ENCODE results near the gene HDAC11.

The HDAC11 gene

GRCh38 chr3:13508496-13508895, 28.4 kb downstream of the HDAC11 start:
- TF ChIP-seq GATA3 (IDR thresholded peaks at IDR 0.05; ENCODE audit: low read depth, low read length) (no peak), GATA2 (IDR thresholded peaks at IDR 0.05; ENCODE audit: low read depth, low read length) (no peak)

DNA sequence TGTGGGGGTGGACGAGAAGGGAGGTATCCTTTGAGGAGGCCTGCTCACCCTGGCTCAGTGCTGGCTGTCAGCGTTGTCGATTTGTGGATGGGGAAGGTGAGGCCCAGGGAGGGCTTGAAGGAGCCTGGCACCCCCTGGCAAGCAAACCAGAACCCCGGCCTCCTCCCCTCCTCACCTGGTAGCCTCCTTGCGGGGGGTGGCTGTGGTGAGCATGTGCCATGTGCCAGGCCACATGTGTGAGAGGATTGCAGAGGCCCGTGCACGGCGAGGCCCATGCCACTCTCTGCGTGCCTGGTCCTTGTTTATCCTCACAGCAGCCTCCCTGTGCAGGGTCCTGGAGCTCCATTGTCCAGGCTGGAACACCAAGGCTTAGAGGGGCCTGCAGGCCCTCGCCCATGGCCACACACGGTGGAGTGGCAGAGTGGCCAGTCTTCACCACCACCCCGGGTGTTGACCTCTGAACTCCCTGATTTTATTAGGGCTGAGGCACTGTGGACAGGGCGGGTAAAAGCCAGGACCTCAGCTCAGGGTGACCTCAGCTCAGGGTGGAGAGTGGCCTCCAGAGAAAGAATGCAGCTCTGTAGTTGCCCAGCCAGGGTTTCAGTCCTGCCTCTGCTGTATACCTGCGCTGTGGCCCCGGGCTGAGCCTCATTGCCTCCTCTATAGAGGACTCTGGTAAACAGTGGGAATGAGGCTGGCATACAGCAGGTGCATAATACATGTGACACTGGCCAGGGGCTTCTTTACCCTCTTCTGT, 29.1 kb downstream of the HDAC11 start:
- TF ChIP-seq GATA3 (IDR thresholded peaks at IDR 0.05; ENCODE audit: low read depth, low read length) = no peak
- TF ChIP-seq GATA2 (IDR thresholded peaks at IDR 0.05; ENCODE audit: low read depth, low read length) = no peak

- TF ChIP-seq GATA3 (IDR thresholded peaks at IDR 0.05; ENCODE audit: low read depth, low read length) (no peak), GATA2 (IDR thresholded peaks at IDR 0.05; ENCODE audit: low read depth, low read length) (no peak)
Measured at GRCh38 chr3:13509816-13510192, 29.7 kb downstream of the HDAC11 start.

DNA sequence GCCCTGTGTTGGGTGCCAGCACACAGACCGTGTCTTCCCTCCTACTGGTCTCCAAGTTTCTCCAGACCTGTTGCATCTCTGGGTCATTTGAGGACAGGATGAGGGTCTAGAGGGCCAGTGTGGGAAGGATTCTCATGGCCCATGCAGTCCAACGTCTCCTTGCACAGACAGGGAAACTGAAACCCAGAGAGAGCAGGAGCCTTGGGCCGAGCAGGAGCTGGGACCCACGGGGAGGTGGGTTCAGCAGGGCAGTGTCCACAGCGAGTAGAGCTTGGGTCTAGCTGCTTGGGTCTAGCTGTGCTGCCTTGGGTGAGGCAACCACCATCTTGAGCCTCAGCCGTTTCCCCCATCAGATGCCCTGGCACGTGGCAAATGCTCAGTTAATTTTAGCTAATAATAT, 32.3 kb downstream of the HDAC11 start:
- TF ChIP-seq GATA3 (IDR thresholded peaks at IDR 0.05; ENCODE audit: low read depth, low read length) = no peak
- TF ChIP-seq GATA2 (IDR thresholded peaks at IDR 0.05; ENCODE audit: low read depth, low read length) = no peak

DNA sequence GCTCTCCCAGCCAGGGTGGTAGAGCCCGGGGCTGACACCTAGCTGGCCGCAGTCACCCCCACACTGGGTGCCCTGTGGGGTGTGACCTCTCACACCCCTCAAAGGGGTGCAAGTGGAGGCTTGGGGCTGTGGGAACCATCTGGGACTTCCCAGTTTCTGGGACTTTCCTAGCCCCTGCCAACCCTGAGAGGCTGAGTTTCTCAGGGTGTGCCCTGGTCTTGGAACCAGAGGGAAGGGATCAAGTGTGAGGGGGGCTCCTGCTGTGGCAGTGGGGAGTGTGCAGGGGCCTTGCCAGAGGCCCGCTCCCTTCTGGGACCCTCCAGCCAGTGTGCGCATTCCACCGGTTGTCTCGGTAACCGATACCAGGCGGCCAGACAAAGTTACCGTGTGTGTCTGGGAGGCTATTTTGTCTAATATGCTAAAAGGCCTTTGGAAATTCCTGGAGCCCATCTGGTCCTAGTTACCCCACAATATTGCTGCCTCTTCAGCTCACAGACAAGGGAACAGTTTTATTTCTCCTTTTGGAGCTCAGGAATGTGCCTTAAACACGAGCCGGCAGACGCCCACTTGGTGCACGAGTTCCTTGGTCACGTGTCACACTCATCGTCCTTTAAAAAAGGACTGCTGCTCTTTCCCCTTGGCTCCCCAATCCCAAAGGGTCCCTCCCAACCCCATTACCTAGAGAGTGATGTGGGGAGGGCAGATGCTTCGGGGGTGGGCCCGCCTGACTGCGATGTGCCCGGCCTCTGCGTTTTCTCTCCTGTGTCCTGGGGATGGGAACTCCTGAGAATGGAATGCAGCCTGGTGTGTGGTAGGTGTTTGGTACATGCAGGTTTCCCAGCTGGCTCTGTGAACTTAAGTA, 33.2 kb downstream of the HDAC11 start:
- no peak for TF ChIP-seq GATA2 (IDR thresholded peaks at IDR 0.05; ENCODE audit: low read depth, low read length)

DNA sequence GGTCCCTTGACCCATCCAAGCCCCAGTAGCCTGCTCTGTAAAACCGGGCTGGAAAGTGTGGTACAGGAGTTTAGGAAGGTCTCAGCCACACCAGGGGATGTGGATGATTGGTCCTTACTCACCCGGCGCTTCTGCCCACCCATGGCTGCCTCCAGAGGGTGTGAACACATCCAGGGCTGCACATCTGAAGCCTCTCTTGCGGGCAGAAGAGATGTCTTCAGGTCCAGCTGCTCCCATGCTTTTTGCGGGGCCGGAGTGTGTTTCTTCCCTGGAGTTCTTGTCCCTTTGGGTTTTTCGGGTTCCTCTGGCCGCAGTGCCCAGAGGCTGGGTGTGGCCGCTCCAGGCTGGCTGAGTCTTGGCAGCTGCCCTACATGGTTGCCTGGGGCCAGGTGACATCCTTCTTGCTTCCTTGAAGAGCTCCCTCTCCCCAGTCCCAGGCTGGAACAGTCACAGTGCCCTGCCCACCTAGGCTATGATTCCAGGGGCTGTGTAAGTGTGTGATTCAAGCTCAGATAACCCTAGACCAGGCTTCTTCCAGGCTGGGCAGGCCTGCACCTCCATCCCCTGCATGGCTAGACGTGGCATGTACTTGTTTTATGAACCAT, 33.9 kb downstream of the HDAC11 start:
- TF ChIP-seq GATA2 (IDR thresholded peaks at IDR 0.05; ENCODE audit: low read depth, low read length) = no peak
- no peak for TF ChIP-seq GATA3 (IDR thresholded peaks at IDR 0.05; ENCODE audit: low read depth, low read length)

DNA sequence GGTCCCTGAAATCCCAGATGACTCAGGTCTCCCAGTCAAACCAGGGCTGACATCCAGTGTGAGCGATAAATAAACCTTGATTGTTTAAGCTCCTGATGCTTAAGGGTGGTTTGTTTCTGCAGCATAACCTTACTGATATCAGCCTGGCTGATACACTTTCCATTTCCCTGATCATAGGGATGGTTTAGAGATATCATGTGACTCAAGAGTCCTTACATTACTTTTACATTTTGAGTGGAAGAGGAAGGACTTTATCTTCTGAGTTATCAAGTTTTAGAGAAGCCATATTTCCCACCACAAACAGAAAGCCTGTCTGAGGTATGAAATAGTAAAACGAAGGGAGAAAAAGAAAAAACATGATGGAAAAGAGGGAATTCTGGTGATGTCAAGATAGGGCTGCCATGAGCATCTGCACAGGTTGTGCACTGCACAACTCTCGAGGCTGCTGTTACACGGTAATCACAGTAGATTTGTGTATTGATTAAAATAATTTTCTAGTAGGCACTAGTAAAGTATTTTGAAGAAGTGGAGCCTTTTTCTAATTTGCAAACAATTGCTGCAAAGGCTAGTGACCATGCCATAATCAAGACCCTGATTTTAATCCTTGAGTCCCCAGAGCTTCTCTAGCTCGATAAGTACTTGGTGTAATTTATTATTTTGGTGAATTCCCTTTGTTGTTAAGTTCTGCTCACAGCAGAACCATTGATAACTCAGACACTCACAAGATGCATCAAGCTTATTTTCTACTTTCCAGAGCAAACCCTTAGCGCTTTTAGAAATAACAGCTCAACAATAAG, 34.7 kb downstream of the HDAC11 start:
- no peak for TF ChIP-seq GATA3 (IDR thresholded peaks at IDR 0.05; ENCODE audit: low read depth, low read length)
- no peak for TF ChIP-seq GATA2 (IDR thresholded peaks at IDR 0.05; ENCODE audit: low read depth, low read length)

DNA sequence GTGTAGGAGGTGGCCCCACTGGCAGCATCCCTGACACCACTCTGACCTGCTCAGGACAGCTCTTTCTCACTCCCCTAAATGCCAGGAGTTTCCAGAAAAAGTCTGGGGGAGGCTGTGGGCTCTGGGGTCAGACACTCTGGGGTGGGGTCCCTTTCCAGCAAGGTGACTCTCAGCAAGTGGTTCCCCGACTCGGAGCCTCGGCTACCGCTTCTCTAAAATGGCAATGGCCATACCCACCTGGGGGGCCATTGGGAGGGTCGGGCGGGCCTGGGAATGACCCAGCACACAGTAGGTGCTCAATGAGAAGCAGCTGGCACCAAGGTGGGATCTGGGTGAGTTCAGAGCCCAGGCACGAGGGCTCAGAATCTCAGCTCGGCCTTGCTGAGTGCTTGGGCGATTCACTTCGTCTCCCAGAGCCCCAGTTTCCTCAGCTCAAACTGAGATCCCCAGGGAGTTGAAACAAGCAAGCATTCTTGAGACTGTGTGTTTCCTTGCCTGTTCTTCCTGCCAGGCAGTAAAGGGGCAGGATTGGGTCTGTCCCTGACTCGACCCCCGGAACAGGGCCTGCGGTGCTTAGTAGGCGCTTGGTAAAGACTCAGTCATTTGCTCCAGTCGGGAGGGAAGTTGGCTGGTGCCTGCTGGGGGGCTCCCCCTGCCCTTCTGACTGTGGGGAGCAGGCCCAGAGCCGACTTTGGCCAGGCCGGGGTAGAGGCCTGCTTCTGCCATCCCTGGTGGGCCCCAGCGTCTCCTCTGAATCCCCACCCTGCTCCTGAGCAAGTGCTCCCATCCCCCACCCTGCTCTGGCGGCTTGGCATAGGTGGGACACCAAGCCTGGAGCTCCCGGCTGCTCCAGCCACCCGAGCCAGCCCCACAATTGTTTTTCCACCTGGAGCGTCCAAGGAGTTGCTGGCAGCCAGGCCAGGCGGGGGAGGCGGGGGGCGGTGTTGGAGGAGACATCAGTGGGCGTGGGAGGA, 36.0 kb downstream of the HDAC11 start:
- TF ChIP-seq GATA2 (IDR thresholded peaks at IDR 0.05; ENCODE audit: low read depth, low read length) (no peak), GATA3 (IDR thresholded peaks at IDR 0.05; ENCODE audit: low read depth, low read length) (no peak)

GRCh38 chr3:13516760-13517135, 36.6 kb downstream of the HDAC11 start:
- no peak for TF ChIP-seq GATA2 (IDR thresholded peaks at IDR 0.05; ENCODE audit: low read depth, low read length)
- TF ChIP-seq GATA3 (IDR thresholded peaks at IDR 0.05; ENCODE audit: low read depth, low read length) = no peak

DNA sequence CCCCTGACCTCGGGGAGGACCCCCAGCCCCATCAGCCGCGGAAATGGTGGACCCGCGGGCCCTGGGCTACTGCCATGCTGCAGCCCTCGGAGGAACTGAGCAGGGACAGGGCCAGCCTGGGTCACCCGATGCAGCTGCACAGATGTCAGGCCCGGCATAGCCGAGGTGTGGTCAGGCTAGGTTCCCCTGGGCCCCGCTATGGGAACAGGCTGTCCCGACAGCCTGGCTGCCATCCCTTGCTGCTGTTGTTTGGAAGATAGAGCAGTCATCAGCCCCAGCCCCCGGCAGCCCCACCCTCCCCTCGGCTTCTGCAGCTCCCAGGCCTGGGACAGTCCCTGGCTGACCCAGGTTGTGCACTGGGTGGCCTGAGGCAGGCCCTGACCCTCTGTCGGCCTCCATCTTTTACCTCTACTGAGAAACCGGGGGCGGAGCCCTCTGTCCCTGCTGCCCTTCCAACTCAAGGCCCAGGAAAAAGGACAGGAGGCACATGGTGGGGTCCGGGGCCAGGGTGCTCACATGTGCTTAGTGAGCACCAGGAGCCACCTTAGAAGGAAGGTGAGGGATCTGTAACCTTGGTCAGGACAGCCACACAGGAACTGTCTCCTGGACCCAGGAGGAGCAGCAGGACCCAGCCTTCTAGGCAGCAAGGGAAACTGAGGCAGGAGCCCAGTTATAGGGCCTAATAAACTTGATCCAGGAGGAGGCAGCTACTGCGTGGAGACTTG, 37.3 kb downstream of the HDAC11 start:
- TF ChIP-seq GATA2 (IDR thresholded peaks at IDR 0.05; ENCODE audit: low read depth, low read length) = no peak
- no peak for TF ChIP-seq GATA3 (IDR thresholded peaks at IDR 0.05; ENCODE audit: low read depth, low read length)

- TF ChIP-seq GATA2 (IDR thresholded peaks at IDR 0.05; ENCODE audit: low read depth, low read length) (no peak), GATA3 (IDR thresholded peaks at IDR 0.05; ENCODE audit: low read depth, low read length) (no peak)
Measured at GRCh38 chr3:13518516-13518953, 38.4 kb downstream of the HDAC11 start.
